IPS DF 19.7 (cell line): ENCODE results near the gene SLC16A4.
"Not testable (repeated sequence)": the region's sequence is repeated elsewhere in the genome, so short reads cannot be mapped to it uniquely, and the experiment has no call there.

Experiments
- DNase-seq: peaks from one replicate; pipeline ENCODE4 v3.0.0-alpha.2; 2013; ENCODE audit warnings: low read depth, low spot score

SLC16A4 gene

GRCh38 chr1:110390692-110391245 is at the start of gene SLC16A4:
Gene SLC16A4, minus strand, starts transcription at chr1:110391026. Its CDS starts 1,703 bp downstream, at chr1:110389323.
- no peak for DNase-seq

- DNase-seq: not testable (repeated sequence)
Measured at GRCh38 chr1:110439873-110440272, 49.0 kb upstream of the SLC16A4 start.

GRCh38 chr1:110438893-110439292 is 48.1 kb upstream of the SLC16A4 start:
- no peak for DNase-seq

GRCh38 chr1:110437645-110438299 is 46.9 kb upstream of the SLC16A4 start:
- not testable (repeated sequence) for DNase-seq

- DNase-seq: no peak
Measured at GRCh38 chr1:110436635-110437034, 45.8 kb upstream of the SLC16A4 start.

- no peak for DNase-seq
Measured at GRCh38 chr1:110434946-110435345, 44.1 kb upstream of the SLC16A4 start.

GRCh38 chr1:110433803-110434202 is 43.0 kb upstream of the SLC16A4 start:
- DNase-seq: peak; percentile 59

- no peak for DNase-seq
Measured at GRCh38 chr1:110433213-110433612, 42.4 kb upstream of the SLC16A4 start.

GRCh38 chr1:110430901-110431300 is 40.1 kb upstream of the SLC16A4 start:
- DNase-seq: no peak

GRCh38 chr1:110430366-110430765 is 39.5 kb upstream of the SLC16A4 start:
- DNase-seq: no peak

GRCh38 chr1:110428946-110429345 is 38.1 kb upstream of the SLC16A4 start:
- DNase-seq: no peak

GRCh38 chr1:110426854-110427253 is 36.0 kb upstream of the SLC16A4 start:
- DNase-seq: no peak

- no peak for DNase-seq
Measured at GRCh38 chr1:110425612-110426152, 34.9 kb upstream of the SLC16A4 start.

GRCh38 chr1:110424699-110425611 is 34.1 kb upstream of the SLC16A4 start:
- DNase-seq: no peak

- no peak for DNase-seq
Measured at GRCh38 chr1:110420874-110421793, 30.3 kb upstream of the SLC16A4 start.

GRCh38 chr1:110420023-110420662 is 29.3 kb upstream of the SLC16A4 start:
- DNase-seq: no peak

- no peak for DNase-seq
Measured at GRCh38 chr1:110418729-110419128, 27.9 kb upstream of the SLC16A4 start.

GRCh38 chr1:110413045-110413444 is 22.2 kb upstream of the SLC16A4 start:
- not testable (repeated sequence) for DNase-seq

GRCh38 chr1:110412576-110412975 is 21.8 kb upstream of the SLC16A4 start:
- no peak for DNase-seq

GRCh38 chr1:110411173-110411735 is 20.4 kb upstream of the SLC16A4 start:
- no peak for DNase-seq
